NCI-H1417 (cell line): ENCODE results near the gene DHX30.
"Not testable (repeated sequence)": the region's sequence is repeated elsewhere in the genome, so short reads cannot be mapped to it uniquely, and the experiment has no call there.

Source experiments
- DNase-seq, 3 experiments: peaks; one replicate each; lab custom pipeline; 2025; lab: John Stamatoyannopoulos, UW

DHX30 gene

GRCh38 chr3:47803480-47804025, 615 bp downstream of the DHX30 start:
- peak in 1 of 3 experiments; percentile 14 for DNase-seq

GRCh38 chr3:47804577-47804976, 1.6 kb downstream of the DHX30 start:
- DNase-seq: no peak

GRCh38 chr3:47813551-47814177, 10.7 kb downstream of the DHX30 start:
- peak in 1 of 3 experiments; percentile 22 for DNase-seq

GRCh38 chr3:47817609-47818008, 14.7 kb downstream of the DHX30 start:
- DNase-seq: no peak

GRCh38 chr3:47824541-47825473, 21.9 kb downstream of the DHX30 start:
- peak; percentile 58 to 79 (median 75) for DNase-seq

GRCh38 chr3:47825590-47825989, 22.7 kb downstream of the DHX30 start:
- peak in 2 of 3 experiments; percentile 15 to 22 for DNase-seq

GRCh38 chr3:47829482-47829881, 26.5 kb downstream of the DHX30 start:
- not testable (repeated sequence) for DNase-seq

GRCh38 chr3:47836986-47837385, 34.0 kb downstream of the DHX30 start:
- DNase-seq: no peak

GRCh38 chr3:47838503-47838902, 35.6 kb downstream of the DHX30 start:
- no peak for DNase-seq

GRCh38 chr3:47841786-47842349, 38.9 kb downstream of the DHX30 start:
- no peak for DNase-seq

GRCh38 chr3:47846186-47846879, 43.4 kb downstream of the DHX30 start:
- DNase-seq: no peak

GRCh38 chr3:47846880-47847248, 43.9 kb downstream of the DHX30 start:
- no peak for DNase-seq

- no peak for DNase-seq
Measured at GRCh38 chr3:47847260-47847659, 44.3 kb downstream of the DHX30 start.

- no peak for DNase-seq
Measured at GRCh38 chr3:47847801-47848518, 45.0 kb downstream of the DHX30 start.

GRCh38 chr3:47848599-47849117, 45.7 kb downstream of the DHX30 start:
- DNase-seq: no peak

- DNase-seq: no peak
Measured at GRCh38 chr3:47849186-47849698, 46.3 kb downstream of the DHX30 start.

- DNase-seq: no peak
Measured at GRCh38 chr3:47849699-47850563, 47.0 kb downstream of the DHX30 start.

GRCh38 chr3:47850564-47851410, 47.8 kb downstream of the DHX30 start:
- DNase-seq: no peak
